Esophagus squamous epithelium (tissue), 5 donors: ENCODE measurements around the gene THYN1. TPM values are rescaled to one million over a fixed set of nuclear protein-coding genes. Genes with fewer than 3 reads are reported as not detected.

Source experiments
- DNase-seq: peaks from one replicate; lab custom pipeline; 2025; lab: John Stamatoyannopoulos, UW
- H3K27ac ChIP-seq, 4 donors: fragments of 200-600 bp; sonication (generic); one replicate each; pipeline ENCODE4 v1.5.1; 2016 to 2019; ENCODE audit warnings: mild to moderate bottlenecking in 1 of 4
- H3K27me3 ChIP-seq, 4 donors: fragments of 200-600 bp; sonication (generic); 1 replicate in 3 of 4; 2 replicates in 1 of 4; pipeline versions ENCODE4 v1.5.1 to v1.6.0; 2017 to 2021; ENCODE audit warnings: antibody characterized with exemption in 1 of 4
- H3K36me3 ChIP-seq, 3 donors: fragments of 200-600 bp; sonication (generic); one replicate each; pipeline ENCODE4 v1.5.1; 2016 to 2019
- H3K4me1 ChIP-seq, 3 donors: fragments of 200-600 bp; sonication (generic); one replicate each; pipeline ENCODE4 v1.5.1; 2017 to 2019
- H3K4me3 ChIP-seq, 4 donors: fragments of 200-600 bp; sonication (generic); 1 replicate in 3 of 4; 2 replicates in 1 of 4; pipeline ENCODE4 v1.5.1; 2016 to 2019; ENCODE audit warnings: mild to moderate bottlenecking in 2 of 4, moderate library complexity in 1 of 4
- H3K9me3 ChIP-seq, 3 donors: fragments of 200-600 bp; sonication (generic); one replicate each; pipeline ENCODE4 v1.5.1; 2016 to 2019
- POLR2A ChIP-seq, 4 donors: fragments of 450-650 bp; IDR thresholded peaks; one replicate each; pipeline ENCODE4 v1.6.1; 2017; ENCODE audit warnings: antibody characterized with exemption in 4 of 4, mild to moderate bottlenecking in 4 of 4, moderate library complexity in 3 of 4
- WGBS, 2 donors: methylation state at CpG; one replicate each; pipeline ENCODE4 v1.1.5; 2018; 5-methylcytosine and 5-hydroxymethylcytosine counted together
- intact Hi-C: fragments of 100-400 bp; cut with DNase I; formaldehyde crosslinking; loops from one replicate; pipeline ENCODE4 v1.15.0; 2022
- total RNA-seq, 4 donors: library from RNA; depleted of rRNA; stranded (reverse); fragments of >200 nt; gene quantifications; one replicate each; pipeline ENCODE4 v1.1.0, GENCODE V29; 2016
- TF ChIP-seq, protein P1 (sequence below), 6 experiments: fragments of 450-650 bp in 4 of 6; fragments of 200-600 bp in 2 of 6; sonication (generic) in 2 of 6; IDR thresholded peaks; one replicate each; pipeline ENCODE4 v1.5.1; 2016 to 2019; ENCODE audit warnings: antibody characterized with exemption in 6 of 6, mild to moderate bottlenecking in 4 of 6, moderate library complexity in 4 of 6
- donor health status: DM: yes; HTN: yes; CAD: no.

Gene THYN1
- total RNA-seq: 10 to 100 TPM; 15.7 to 34.2 (median 26.2) TPM

DNA sequence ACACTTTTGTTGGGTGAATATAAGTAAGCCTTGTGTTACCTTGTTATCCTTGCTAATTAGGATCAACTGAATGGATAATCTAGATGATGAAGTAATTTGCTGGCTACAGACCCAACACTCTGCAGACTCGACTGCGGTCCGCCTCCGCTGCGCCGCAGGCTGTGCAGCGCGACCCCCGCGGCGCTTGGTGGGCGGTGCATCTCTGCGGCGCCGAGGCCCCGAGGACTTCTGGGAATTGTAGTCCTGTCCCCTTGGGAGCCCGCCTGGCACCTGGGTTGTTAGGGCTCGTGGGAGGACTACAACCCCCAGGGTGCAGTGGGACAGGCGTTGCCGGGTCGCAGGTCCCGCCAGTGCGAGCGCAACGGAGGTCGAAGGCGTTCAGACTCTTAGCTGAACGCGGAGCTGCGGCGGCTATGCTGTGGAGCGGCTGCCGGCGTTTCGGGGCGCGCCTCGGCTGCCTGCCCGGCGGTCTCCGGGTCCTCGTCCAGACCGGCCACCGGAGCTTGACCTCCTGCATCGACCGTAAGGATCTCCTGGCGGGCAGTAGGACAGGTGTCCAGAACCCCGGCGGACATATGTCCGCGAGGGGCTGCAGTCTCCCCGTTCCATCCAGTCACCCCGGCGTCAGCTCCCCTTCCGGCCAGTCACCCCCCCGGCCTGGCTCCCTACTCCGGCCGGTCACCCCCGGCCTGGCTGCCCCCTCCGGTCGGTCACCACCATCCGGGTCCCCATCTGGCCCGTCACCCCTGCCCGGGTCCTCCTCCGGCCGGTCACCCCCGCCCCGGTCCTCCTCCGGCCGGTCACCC is at the start of gene THYN1, which contains the start of gene ACAD8:
TSS of gene THYN1 (minus strand) at position 165 of the 806 bp plus-strand sequence. CDS start 470 bp downstream, outside the sequence.
TSS of gene ACAD8 (plus strand) at position 381 of the 806 bp plus-strand sequence. CDS start at position 414, 33 bp downstream.
- 0 to 1% methylated on average over 12 to 15 of the region's 70 CpGs for WGBS, 2 donors
- Histone ChIP-seq H3K9me3 (no peaks in the 10 kb centered on the region), H3K27ac (peak within 1 kb of the TSS; percentile 71 to 86 (median 79)), H3K4me3 (peak within 1 kb of the TSS; percentile 68 to 97 (median 90)), H3K36me3 (peaks cover 0 to 53% (median 0%) of the 10 kb centered on the region in 3 donors), H3K27me3 (no peaks in the 10 kb centered on the region), H3K4me1 (peaks cover 11 to 31% (median 15%) of the 10 kb centered on the region in 3 donors)
- DNase-seq: peak; percentile 75
- TF ChIP-seq, protein P1, sequence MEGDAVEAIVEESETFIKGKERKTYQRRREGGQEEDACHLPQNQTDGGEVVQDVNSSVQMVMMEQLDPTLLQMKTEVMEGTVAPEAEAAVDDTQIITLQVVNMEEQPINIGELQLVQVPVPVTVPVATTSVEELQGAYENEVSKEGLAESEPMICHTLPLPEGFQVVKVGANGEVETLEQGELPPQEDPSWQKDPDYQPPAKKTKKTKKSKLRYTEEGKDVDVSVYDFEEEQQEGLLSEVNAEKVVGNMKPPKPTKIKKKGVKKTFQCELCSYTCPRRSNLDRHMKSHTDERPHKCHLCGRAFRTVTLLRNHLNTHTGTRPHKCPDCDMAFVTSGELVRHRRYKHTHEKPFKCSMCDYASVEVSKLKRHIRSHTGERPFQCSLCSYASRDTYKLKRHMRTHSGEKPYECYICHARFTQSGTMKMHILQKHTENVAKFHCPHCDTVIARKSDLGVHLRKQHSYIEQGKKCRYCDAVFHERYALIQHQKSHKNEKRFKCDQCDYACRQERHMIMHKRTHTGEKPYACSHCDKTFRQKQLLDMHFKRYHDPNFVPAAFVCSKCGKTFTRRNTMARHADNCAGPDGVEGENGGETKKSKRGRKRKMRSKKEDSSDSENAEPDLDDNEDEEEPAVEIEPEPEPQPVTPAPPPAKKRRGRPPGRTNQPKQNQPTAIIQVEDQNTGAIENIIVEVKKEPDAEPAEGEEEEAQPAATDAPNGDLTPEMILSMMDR (IDR thresholded peaks at IDR 0.05): peak in 5 of 6 experiments; percentile 34 to 46 (median 41)
- peak in 3 of 4 donors; percentile 26 to 66 (median 61) for TF ChIP-seq POLR2A (IDR thresholded peaks at IDR 0.05)
- intact Hi-C loops: no loop called here

DNA sequence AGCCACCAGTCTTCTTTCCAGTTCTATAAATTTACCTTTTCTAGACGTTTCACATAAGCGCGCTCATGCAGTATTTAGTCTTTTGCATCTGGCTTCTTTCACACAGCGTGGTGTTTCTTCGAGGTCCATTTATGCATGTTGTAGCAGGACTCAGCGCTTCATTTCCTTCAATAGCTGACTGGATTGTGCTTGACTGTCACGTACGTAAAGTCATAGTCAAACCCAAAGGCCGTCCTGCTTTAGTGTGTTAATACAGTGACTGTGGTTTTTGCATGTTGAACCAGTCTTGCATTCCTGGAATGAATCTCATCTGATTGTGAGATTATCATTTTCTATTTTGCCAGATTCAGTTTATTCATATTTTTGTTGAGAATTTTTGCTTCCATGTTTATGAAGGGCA is 41.5 kb upstream of the THYN1 start:
- Histone ChIP-seq H3K27me3 (no peaks in the 10 kb centered on the region), H3K36me3 (no peaks in the 10 kb centered on the region), H3K4me3 (no peak overlapping the region), H3K9me3 (no peaks in the 10 kb centered on the region), H3K27ac (no peak overlapping the region), H3K4me1 (no peaks in the 10 kb centered on the region)
- DNase-seq: no peak
- TF ChIP-seq, protein P1 (IDR thresholded peaks at IDR 0.05): no peak
- TF ChIP-seq POLR2A (IDR thresholded peaks at IDR 0.05): no peak
- intact Hi-C loops: no loop called here
- WGBS, 2 donors: 75 to 81% methylated on average over 9 of the region's 9 CpGs

DNA sequence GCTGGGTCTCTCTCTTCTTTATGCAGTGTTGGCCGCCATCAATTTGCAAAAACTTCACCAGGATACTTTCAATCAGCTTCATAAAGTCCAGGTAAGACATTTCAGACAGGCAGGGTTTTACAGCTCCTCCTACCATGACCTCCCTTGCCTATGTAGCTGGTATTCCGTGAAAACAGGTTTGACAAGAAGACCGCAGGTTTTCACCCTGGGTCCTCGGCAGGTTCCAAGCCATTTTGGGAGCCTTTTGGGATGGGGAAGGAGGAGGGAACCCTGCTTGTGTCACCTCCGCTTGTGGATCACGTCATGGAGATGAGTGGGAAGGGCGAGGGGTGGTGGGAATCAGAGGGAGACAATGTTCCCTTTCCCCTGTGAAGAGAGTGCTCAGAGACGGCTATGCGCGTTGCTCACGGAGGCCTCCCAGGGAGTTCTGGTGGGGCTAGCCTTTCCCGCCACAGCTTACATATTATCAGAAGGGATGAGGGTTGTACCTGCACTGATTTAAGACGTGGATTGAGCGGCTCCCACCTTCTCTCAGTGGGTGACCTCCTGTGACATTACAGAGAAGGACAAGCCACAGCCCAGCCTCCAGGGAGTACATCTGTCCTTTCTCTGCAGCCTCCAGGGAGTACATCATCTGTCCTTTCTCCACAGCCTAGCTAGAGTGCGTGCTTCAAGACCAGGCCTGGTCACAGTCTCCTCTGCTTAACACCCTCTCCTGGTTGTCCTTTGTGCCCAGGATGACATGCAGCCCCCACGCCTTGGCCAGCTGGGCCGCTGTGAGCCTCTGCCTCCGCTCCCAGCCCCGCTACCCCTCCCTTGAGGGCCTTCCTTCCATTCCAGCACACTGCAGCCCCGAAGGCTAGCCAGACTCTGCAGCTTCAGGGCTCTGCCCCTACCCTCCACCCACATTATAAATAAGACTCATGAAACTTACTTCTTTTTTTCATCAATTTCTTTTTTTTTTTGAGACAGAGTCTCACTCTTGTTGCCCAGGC is 40.3 kb upstream of the THYN1 start:
- no peaks in the 10 kb centered on the region for H3K36me3 ChIP-seq
- TF ChIP-seq, protein P1 (IDR thresholded peaks at IDR 0.05): no peak
- TF ChIP-seq POLR2A (IDR thresholded peaks at IDR 0.05): no peak
- H3K4me1 ChIP-seq: no peaks in the 10 kb centered on the region
- no peaks in the 10 kb centered on the region for H3K9me3 ChIP-seq
- H3K4me3 ChIP-seq: no peak overlapping the region
- H3K27me3 ChIP-seq: no peaks in the 10 kb centered on the region
- no peak overlapping the region for H3K27ac ChIP-seq
- intact Hi-C loops: no loop called here
- WGBS, 2 donors: 70 to 85% methylated on average over 14 to 17 of the region's 20 CpGs
- no peak for DNase-seq

DNA sequence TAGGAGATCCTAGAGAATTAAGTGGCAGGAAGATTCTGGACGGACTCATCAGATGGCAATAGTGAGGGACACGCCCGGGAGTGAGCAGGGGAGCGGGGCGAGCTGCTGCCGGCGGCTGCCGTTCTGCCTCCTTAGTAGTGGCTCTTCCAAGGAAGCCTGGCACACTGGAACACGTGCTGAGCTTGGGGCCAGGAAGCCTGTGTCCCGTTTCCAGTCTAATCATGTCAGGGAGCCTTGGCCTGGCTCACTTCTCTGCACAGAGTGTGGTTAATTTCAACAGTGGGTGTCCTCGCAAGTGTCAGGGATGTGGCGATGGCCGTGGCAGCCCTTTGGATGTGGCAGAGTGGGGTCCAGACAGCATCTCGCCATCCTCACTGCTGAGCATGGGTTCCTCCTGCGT is 39.5 kb upstream of the THYN1 start:
- H3K27ac ChIP-seq: no peak overlapping the region

More for the DNA sequence above, 39.5 kb upstream of the THYN1 start:
- TF ChIP-seq, protein P1 (IDR thresholded peaks at IDR 0.05): no peak
- TF ChIP-seq POLR2A (IDR thresholded peaks at IDR 0.05): no peak
- no peak for DNase-seq
- WGBS, 2 donors: 89 to 92% methylated on average over 4 to 13 of the region's 15 CpGs
- H3K27me3 ChIP-seq: no peaks in the 10 kb centered on the region
- H3K4me1 ChIP-seq: no peaks in the 10 kb centered on the region
- H3K36me3 ChIP-seq: no peaks in the 10 kb centered on the region
- intact Hi-C loops: no loop called here
- H3K9me3 ChIP-seq: no peaks in the 10 kb centered on the region
- no peak overlapping the region for H3K4me3 ChIP-seq
